ENCODE results near the gene OR5K4. TPM values are rescaled to one million over a fixed set of nuclear protein-coding genes. Genes with fewer than 3 reads are reported as not detected.

The OR5K4 gene
- total and polyA plus RNA-seq, 2 donors from 2014 or later: not detected

- H3K27me3 ChIP-seq (ENCODE audit: control insufficient read depth, insufficient read depth, low read length): no peaks in the 10 kb centered on the region
- no peak overlapping the region for H3K27ac ChIP-seq (ENCODE audit: low read depth in 2 of 2, low read length in 2 of 2)
- H3K9me3 ChIP-seq (ENCODE audit: control insufficient read depth in 2 of 3, insufficient read depth in 1 of 3, low read length in 3 of 3): no peaks in the 10 kb centered on the region
- DNase-seq (peak in 3 of 5 donors; percentile 16 to 66 (median 57)), FAIRE-seq (no peak)
- no peaks in the 10 kb centered on the region for H3K4me1 ChIP-seq (ENCODE audit: control insufficient read depth in 2 of 3, insufficient read depth in 2 of 3, low read depth in 1 of 3, low read length in 3 of 3)
- intact Hi-C loops (cut with DNase I): no loop called here
- H3K36me3 ChIP-seq (ENCODE audit: control insufficient read depth in 2 of 3, insufficient read depth in 3 of 3, low read length in 3 of 3): no peaks in the 10 kb centered on the region
- no peak overlapping the region for H3K4me3 ChIP-seq (ENCODE audit: low read length in 3 of 3)
- peak; percentile 39 for TF ChIP-seq CTCF (IDR thresholded peaks at IDR 0.05; ENCODE audit: borderline replicate concordance, extremely low read depth, insufficient read depth)
- H3K9ac ChIP-seq (ENCODE audit: low read length in 3 of 3): no peak overlapping the region
Observed at GRCh38 chr3:98343647-98344507, 9.8 kb upstream of the OR5K4 start.

- DNase-seq: no peak
- H3K27me3 ChIP-seq (ENCODE audit: control insufficient read depth, insufficient read depth, low read length): no peaks in the 10 kb centered on the region
- TF ChIP-seq CTCF (IDR thresholded peaks at IDR 0.05; ENCODE audit: borderline replicate concordance, extremely low read depth, insufficient read depth): no peak
- no peaks in the 10 kb centered on the region for H3K4me1 ChIP-seq (ENCODE audit: control insufficient read depth in 2 of 3, insufficient read depth in 2 of 3, low read depth in 1 of 3, low read length in 3 of 3)
- no peak overlapping the region for H3K4me3 ChIP-seq (ENCODE audit: low read length in 3 of 3)
- H3K9ac ChIP-seq (ENCODE audit: low read length in 3 of 3): no peak overlapping the region
- H3K9me3 ChIP-seq (ENCODE audit: control insufficient read depth in 2 of 3, insufficient read depth in 1 of 3, low read length in 3 of 3): no peaks in the 10 kb centered on the region
- no peaks in the 10 kb centered on the region for H3K36me3 ChIP-seq (ENCODE audit: control insufficient read depth in 2 of 3, insufficient read depth in 3 of 3, low read length in 3 of 3)
- H3K27ac ChIP-seq (ENCODE audit: low read depth in 2 of 2, low read length in 2 of 2): no peak overlapping the region
- intact Hi-C loops (cut with DNase I): no loop called here
- no peak for FAIRE-seq
Observed at GRCh38 chr3:98350082-98350481, 3.6 kb upstream of the OR5K4 start.

- FAIRE-seq (no peak), DNase-seq (no peak)
- H3K27ac ChIP-seq (ENCODE audit: low read depth in 2 of 2, low read length in 2 of 2): no peak overlapping the region
- no peak overlapping the region for H3K9ac ChIP-seq (ENCODE audit: low read length in 3 of 3)
- no peaks in the 10 kb centered on the region for H3K27me3 ChIP-seq (ENCODE audit: control insufficient read depth, insufficient read depth, low read length)
- H3K4me1 ChIP-seq (ENCODE audit: control insufficient read depth in 2 of 3, insufficient read depth in 2 of 3, low read depth in 1 of 3, low read length in 3 of 3): no peaks in the 10 kb centered on the region
- H3K4me3 ChIP-seq (ENCODE audit: low read length in 3 of 3): no peak overlapping the region
- H3K9me3 ChIP-seq (ENCODE audit: control insufficient read depth in 2 of 3, insufficient read depth in 1 of 3, low read length in 3 of 3): peaks cover 0 to 4% (median 0%) of the 10 kb centered on the region in 3 donors
- intact Hi-C loops (cut with DNase I): no loop called here
- TF ChIP-seq CTCF (IDR thresholded peaks at IDR 0.05; ENCODE audit: borderline replicate concordance, extremely low read depth, insufficient read depth): no peak
- no peaks in the 10 kb centered on the region for H3K36me3 ChIP-seq (ENCODE audit: control insufficient read depth in 2 of 3, insufficient read depth in 3 of 3, low read length in 3 of 3)
Observed at GRCh38 chr3:98359250-98359649, 5.6 kb downstream of the OR5K4 start.
